ENCODE measurements around the gene NDUFV1. TPM values are rescaled to one million over a fixed set of nuclear protein-coding genes. Genes with fewer than 3 reads are reported as not detected.

The NDUFV1 gene
- total RNA-seq, 1 experiment from 2014 or later = 250 TPM

- ChIA-PET POLR2A (ENCODE audit: low non-redundant PET) (no interaction called here), CTCF (interaction anchor here (0.5 to 2.4 kb wide), 2 partner anchors 14 to 1310 kb away, joined by 6 to 16 read pairs; no protein-coding TSS in a partner anchor)
- BruUV-seq (replicated peaks) = no TSS peak
- intact Hi-C loops (cut with micrococcal nuclease; ENCODE audit: unreplicated experiment) = no loop called here
- TF ChIP-seq CTCF (conservative IDR thresholded peaks at IDR 0.05; ENCODE audit: low read depth, low read length) = no peak
- TF ChIP-seq EZH2 (IDR thresholded peaks at IDR 0.05; ENCODE audit: borderline replicate concordance, low read depth, low read length, poor library complexity, severe bottlenecking) = no peak
- no peak for DNase-seq (ENCODE audit: low spot score)
- Histone ChIP-seq H3K27ac (ENCODE audit: low read depth, low read length, poor library complexity, severe bottlenecking) (no peak overlapping the region), H3K36me3 (ENCODE audit: insufficient read depth, low read length, poor library complexity, severe bottlenecking) (no peaks in the 10 kb centered on the region), H3K4me1 (ENCODE audit: insufficient read depth, low read length, poor library complexity, severe bottlenecking) (peaks cover 11% of the 10 kb centered on the region), H3K4me3 (ENCODE audit: low read depth, low read length, poor library complexity, severe bottlenecking) (no peak overlapping the region), H3K9me3 (ENCODE audit: low read depth, low read length, poor library complexity, severe bottlenecking) (no peaks in the 10 kb centered on the region), H3K27me3 (replicated peaks; ENCODE audit: insufficient read depth, low read depth, low read length, poor library complexity) (no peaks in the 10 kb centered on the region)
These were observed 21.3 kb downstream of the NDUFV1 start for GRCh38 chr11:67627812-67628624.

GRCh38 chr11:67628710-67629385 lies 22.1 kb downstream of the NDUFV1 start:
- DNase-seq (ENCODE audit: low spot score) = no peak
- TF ChIP-seq CTCF (conservative IDR thresholded peaks at IDR 0.05; ENCODE audit: low read depth, low read length) (no peak; the same call in 1 of the 2 replicates), EZH2 (IDR thresholded peaks at IDR 0.05; ENCODE audit: borderline replicate concordance, low read depth, low read length, poor library complexity, severe bottlenecking) (no peak)
- Histone ChIP-seq H3K9me3 (ENCODE audit: low read depth, low read length, poor library complexity, severe bottlenecking) (no peaks in the 10 kb centered on the region), H3K4me3 (ENCODE audit: low read depth, low read length, poor library complexity, severe bottlenecking) (peak overlapping the region; percentile 61), H3K4me1 (ENCODE audit: insufficient read depth, low read length, poor library complexity, severe bottlenecking) (peaks cover 11% of the 10 kb centered on the region), H3K36me3 (ENCODE audit: insufficient read depth, low read length, poor library complexity, severe bottlenecking) (no peaks in the 10 kb centered on the region), H3K27ac (ENCODE audit: low read depth, low read length, poor library complexity, severe bottlenecking) (no peak overlapping the region), H3K27me3 (replicated peaks; ENCODE audit: insufficient read depth, low read depth, low read length, poor library complexity) (no peaks in the 10 kb centered on the region)
- intact Hi-C loops (cut with micrococcal nuclease; ENCODE audit: unreplicated experiment) = no loop called here
- no TSS peak for BruUV-seq (replicated peaks)
- ChIA-PET CTCF (interaction anchor here (0.5 to 2.4 kb wide), 9 partner anchors 12 to 1311 kb away, joined by 3 to 16 read pairs (median 4); no protein-coding TSS in a partner anchor), POLR2A (ENCODE audit: low non-redundant PET) (no interaction called here)

GRCh38 chr11:67629386-67630227 lies 22.9 kb downstream of the NDUFV1 start, which contains the start of gene NUDT8:
Gene NUDT8 (minus strand): TSS chr11:67629937. CDS start chr11:67629911, 26 bp downstream.
- no peak for TF ChIP-seq EZH2 (IDR thresholded peaks at IDR 0.05; ENCODE audit: borderline replicate concordance, low read depth, low read length, poor library complexity, severe bottlenecking)
- peak; percentile 94 for TF ChIP-seq CTCF (conservative IDR thresholded peaks at IDR 0.05; ENCODE audit: low read depth, low read length)
- BruUV-seq (replicated peaks) = no TSS peak
- Histone ChIP-seq H3K9me3 (ENCODE audit: low read depth, low read length, poor library complexity, severe bottlenecking) (no peaks in the 10 kb centered on the region), H3K4me3 (ENCODE audit: low read depth, low read length, poor library complexity, severe bottlenecking) (peak within 1 kb of the TSS; percentile 61), H3K36me3 (ENCODE audit: insufficient read depth, low read length, poor library complexity, severe bottlenecking) (no peaks in the 10 kb centered on the region), H3K27me3 (replicated peaks; ENCODE audit: insufficient read depth, low read depth, low read length, poor library complexity) (no peaks in the 10 kb centered on the region), H3K27ac (ENCODE audit: low read depth, low read length, poor library complexity, severe bottlenecking) (peak within 1 kb of the TSS; percentile 83), H3K4me1 (ENCODE audit: insufficient read depth, low read length, poor library complexity, severe bottlenecking) (peaks cover 11% of the 10 kb centered on the region)
- peak; percentile 93 for DNase-seq (ENCODE audit: low spot score)
- ChIA-PET CTCF (interaction anchor here (0.6 to 2.4 kb wide), 10 partner anchors 10 to 209 kb away, joined by 3 to 16 read pairs (median 4); no protein-coding TSS in a partner anchor), POLR2A (ENCODE audit: low non-redundant PET) (interaction anchor here (0.6 to 0.9 kb wide), 2 partner anchors 15 to 368 kb away, joined by 3 to 5 read pairs; no protein-coding TSS in a partner anchor)
- intact Hi-C loops (cut with micrococcal nuclease; ENCODE audit: unreplicated experiment) = loop anchor here (5.0 kb wide), 1 partner anchor 173 kb away; no protein-coding TSS in a partner anchor

All from A673 (cell line).